PFSK-1 (cell line): ENCODE results near the gene NT5M.

Experiments
- FOXP2 ChIP-seq: optimal IDR thresholded peaks from 2 replicates; pipeline ENCODE3; 2011; ENCODE audit warnings: borderline replicate concordance, control low read depth, inconsistent platforms; ENCODE audit not compliant: insufficient read depth; ENCODE audit errors: extremely low read length, extremely low read depth
- POLR2AphosphoS5 ChIP-seq: IDR thresholded peaks from 2 replicates; pipeline ENCODE4 v1.6.1; 2012; ENCODE audit warnings: low read depth, mild to moderate bottlenecking, control low read depth, low read length, moderate library complexity
- REST ChIP-seq, 2 experiments: IDR thresholded peaks; 2 replicates each; pipeline versions ENCODE4 v1.6.1 to v1.8.0; 2011 to 2012; ENCODE audit warnings: low read depth in 2 of 2, low read length in 2 of 2, control low read depth in 1 of 2, inconsistent platforms in 1 of 2, mild to moderate bottlenecking in 1 of 2, moderate library complexity in 1 of 2; ENCODE audit not compliant: insufficient read depth in 1 of 2
- SIN3A ChIP-seq: IDR thresholded peaks from 2 replicates; pipeline ENCODE4 v1.6.1; 2012; ENCODE audit warnings: mild to moderate bottlenecking, low read length, moderate library complexity, borderline replicate concordance; ENCODE audit not compliant: insufficient read depth
- TAF1 ChIP-seq: IDR thresholded peaks from 2 replicates; pipeline ENCODE4 v1.6.1; 2012; ENCODE audit warnings: low read length, control low read depth, borderline replicate concordance; ENCODE audit not compliant: insufficient read depth

NT5M gene

GRCh38 chr17:17382065-17382459 lies 78.9 kb downstream of the NT5M start:
- TF ChIP-seq FOXP2 (no peak), REST (IDR thresholded peaks at IDR 0.05; ENCODE audit: insufficient read depth in 1 of 2, low read depth in 2 of 2, low read length in 2 of 2) (no peak), TAF1 (no peak), SIN3A (no peak), POLR2AphosphoS5 (no peak)

GRCh38 chr17:17382971-17383370 lies 79.8 kb downstream of the NT5M start:
- TF ChIP-seq POLR2AphosphoS5 = no peak
- TF ChIP-seq SIN3A = no peak
- no peak for TF ChIP-seq REST (IDR thresholded peaks at IDR 0.05; ENCODE audit: insufficient read depth in 1 of 2, low read depth in 2 of 2, low read length in 2 of 2)
- TF ChIP-seq FOXP2 = no peak
- no peak for TF ChIP-seq TAF1

- TF ChIP-seq POLR2AphosphoS5 (no peak), FOXP2 (no peak), REST (IDR thresholded peaks at IDR 0.05; ENCODE audit: insufficient read depth in 1 of 2, low read depth in 2 of 2, low read length in 2 of 2) (no peak), SIN3A (no peak), TAF1 (no peak)
Measured at GRCh38 chr17:17384291-17384615, 81.1 kb downstream of the NT5M start.

GRCh38 chr17:17384961-17385360 lies 81.8 kb downstream of the NT5M start:
- TF ChIP-seq SIN3A (no peak), REST (IDR thresholded peaks at IDR 0.05; ENCODE audit: insufficient read depth in 1 of 2, low read depth in 2 of 2, low read length in 2 of 2) (no peak), TAF1 (no peak), POLR2AphosphoS5 (no peak), FOXP2 (no peak)

- TF ChIP-seq REST (IDR thresholded peaks at IDR 0.05; ENCODE audit: insufficient read depth in 1 of 2, low read depth in 2 of 2, low read length in 2 of 2) (no peak), SIN3A (no peak), FOXP2 (no peak), TAF1 (no peak), POLR2AphosphoS5 (no peak)
Measured at GRCh38 chr17:17385491-17385890, 82.3 kb downstream of the NT5M start.
